Measurements from ENCODE around the gene ZBTB7A.

ZBTB7A gene

GRCh38 chr19:4034048-4035017 is 32.4 kb downstream of the ZBTB7A start:
- no peak for DNase-seq

GRCh38 chr19:4033028-4033956 is 33.4 kb downstream of the ZBTB7A start:
- DNase-seq, result no peak

- no peak for DNase-seq
Observed at GRCh38 chr19:4032436-4032835, 34.3 kb downstream of the ZBTB7A start.

- DNase-seq, result no peak
Observed at GRCh38 chr19:4031420-4031819, 35.3 kb downstream of the ZBTB7A start.

GRCh38 chr19:4030981-4031380 is 35.7 kb downstream of the ZBTB7A start:
- no peak for DNase-seq

- DNase-seq, result no peak
Observed at GRCh38 chr19:4030552-4030951, 36.1 kb downstream of the ZBTB7A start.

- DNase-seq, result no peak
Observed at GRCh38 chr19:4029247-4029614, 37.5 kb downstream of the ZBTB7A start.

- no peak for DNase-seq
Observed at GRCh38 chr19:4028334-4029246, 38.1 kb downstream of the ZBTB7A start.

GRCh38 chr19:4027146-4027545 is 39.6 kb downstream of the ZBTB7A start:
- DNase-seq, result no peak

- DNase-seq, result no peak
Observed at GRCh38 chr19:4025317-4025716, 41.4 kb downstream of the ZBTB7A start.

- DNase-seq, result no peak
Observed at GRCh38 chr19:4023600-4024398, 42.9 kb downstream of the ZBTB7A start.

- DNase-seq, result no peak
Observed at GRCh38 chr19:4019578-4019977, 47.1 kb downstream of the ZBTB7A start.

GRCh38 chr19:4018775-4019504 is 47.8 kb downstream of the ZBTB7A start:
- no peak for DNase-seq

- DNase-seq, result no peak
Observed at GRCh38 chr19:4018140-4018613, 48.5 kb downstream of the ZBTB7A start.

- DNase-seq, result no peak
Observed at GRCh38 chr19:4016903-4017638, 49.6 kb downstream of the ZBTB7A start.

- DNase-seq, result no peak
Observed at GRCh38 chr19:4016486-4016885, 50.2 kb downstream of the ZBTB7A start.

GRCh38 chr19:4015705-4016402 is 50.8 kb downstream of the ZBTB7A start:
- no peak for DNase-seq

GRCh38 chr19:4014541-4015491 is 51.9 kb downstream of the ZBTB7A start:
- no peak for DNase-seq

Measured in NCI-H2029 (cell line).